Measurements from ENCODE around the gene GPD1L. TPM values are rescaled to one million over a fixed set of nuclear protein-coding genes. Genes with fewer than 3 reads are reported as not detected.
"Not testable (repeated sequence)": the region's sequence is repeated elsewhere in the genome, so short reads cannot be mapped to it uniquely, and the experiment has no call there.

GPD1L gene
- 8.9 and 12.9 TPM in 2 replicates for total RNA-seq

- peak; percentile 95 to 96 for DNase-seq (ENCODE audit: low read depth in 2 of 2)
Observed at GRCh38 chr3:32106132-32106928, at the start of gene GPD1L. Gene GPD1L, plus strand, starts transcription at chr3:32106620. Its CDS starts 92 bp downstream, at chr3:32106712.

- not testable (repeated sequence) for DNase-seq (ENCODE audit: low read depth in 2 of 2)
Observed at GRCh38 chr3:32058465-32058864, 48.0 kb upstream of the GPD1L start.

GRCh38 chr3:32062950-32063582 is 43.4 kb upstream of the GPD1L start:
- no peak for DNase-seq (ENCODE audit: low read depth in 2 of 2)

GRCh38 chr3:32066686-32067085 is 39.7 kb upstream of the GPD1L start:
- no peak for DNase-seq (ENCODE audit: low read depth in 2 of 2)

- DNase-seq (ENCODE audit: low read depth in 2 of 2), result not testable (repeated sequence)
Observed at GRCh38 chr3:32074194-32074593, 32.2 kb upstream of the GPD1L start.

GRCh38 chr3:32076566-32076965 is 29.9 kb upstream of the GPD1L start:
- DNase-seq (ENCODE audit: low read depth in 2 of 2), result no peak

- peak in 1 of 2 donors; percentile 47 for DNase-seq (ENCODE audit: low read depth in 2 of 2)
Observed at GRCh38 chr3:32077260-32078084, 28.9 kb upstream of the GPD1L start.

GRCh38 chr3:32078085-32078634 is 28.3 kb upstream of the GPD1L start:
- DNase-seq (ENCODE audit: low read depth in 2 of 2), result no peak

GRCh38 chr3:32078864-32079263 is 27.6 kb upstream of the GPD1L start:
- DNase-seq (ENCODE audit: low read depth in 2 of 2), result no peak

GRCh38 chr3:32082721-32083120 is 23.7 kb upstream of the GPD1L start:
- DNase-seq (ENCODE audit: low read depth in 2 of 2), result peak in 1 of 2 donors; percentile 62

- no peak for DNase-seq (ENCODE audit: low read depth in 2 of 2)
Observed at GRCh38 chr3:32083702-32084270, 22.6 kb upstream of the GPD1L start.

GRCh38 chr3:32084870-32085269 is 21.6 kb upstream of the GPD1L start:
- DNase-seq (ENCODE audit: low read depth in 2 of 2), result no peak

- DNase-seq (ENCODE audit: low read depth in 2 of 2), result no peak
Observed at GRCh38 chr3:32086464-32086863, 20.0 kb upstream of the GPD1L start.

GRCh38 chr3:32089476-32089875 is 16.9 kb upstream of the GPD1L start:
- DNase-seq (ENCODE audit: low read depth in 2 of 2), result no peak

- DNase-seq (ENCODE audit: low read depth in 2 of 2), result no peak
Observed at GRCh38 chr3:32093204-32093603, 13.2 kb upstream of the GPD1L start.

GRCh38 chr3:32095431-32095830 is 11.0 kb upstream of the GPD1L start:
- no peak for DNase-seq (ENCODE audit: low read depth in 2 of 2)

- DNase-seq (ENCODE audit: low read depth in 2 of 2), result no peak
Observed at GRCh38 chr3:32097768-32098167, 8.7 kb upstream of the GPD1L start.

- no peak for DNase-seq (ENCODE audit: low read depth in 2 of 2)
Observed at GRCh38 chr3:32098528-32098927, 7.9 kb upstream of the GPD1L start.

GRCh38 chr3:32100465-32100864 is 6.0 kb upstream of the GPD1L start:
- no peak for DNase-seq (ENCODE audit: low read depth in 2 of 2)

GRCh38 chr3:32102289-32102688 is 4.1 kb upstream of the GPD1L start:
- no peak for DNase-seq (ENCODE audit: low read depth in 2 of 2)

GRCh38 chr3:32104492-32104891 is 1.9 kb upstream of the GPD1L start:
- DNase-seq (ENCODE audit: low read depth in 2 of 2), result no peak

All from lung microvascular endothelial cell (primary cell).